ENCODE data around the gene TRIM38.
"Not testable (repeated sequence)": the region's sequence is repeated elsewhere in the genome, so short reads cannot be mapped to it uniquely, and the experiment has no call there.

Gene TRIM38

DNA sequence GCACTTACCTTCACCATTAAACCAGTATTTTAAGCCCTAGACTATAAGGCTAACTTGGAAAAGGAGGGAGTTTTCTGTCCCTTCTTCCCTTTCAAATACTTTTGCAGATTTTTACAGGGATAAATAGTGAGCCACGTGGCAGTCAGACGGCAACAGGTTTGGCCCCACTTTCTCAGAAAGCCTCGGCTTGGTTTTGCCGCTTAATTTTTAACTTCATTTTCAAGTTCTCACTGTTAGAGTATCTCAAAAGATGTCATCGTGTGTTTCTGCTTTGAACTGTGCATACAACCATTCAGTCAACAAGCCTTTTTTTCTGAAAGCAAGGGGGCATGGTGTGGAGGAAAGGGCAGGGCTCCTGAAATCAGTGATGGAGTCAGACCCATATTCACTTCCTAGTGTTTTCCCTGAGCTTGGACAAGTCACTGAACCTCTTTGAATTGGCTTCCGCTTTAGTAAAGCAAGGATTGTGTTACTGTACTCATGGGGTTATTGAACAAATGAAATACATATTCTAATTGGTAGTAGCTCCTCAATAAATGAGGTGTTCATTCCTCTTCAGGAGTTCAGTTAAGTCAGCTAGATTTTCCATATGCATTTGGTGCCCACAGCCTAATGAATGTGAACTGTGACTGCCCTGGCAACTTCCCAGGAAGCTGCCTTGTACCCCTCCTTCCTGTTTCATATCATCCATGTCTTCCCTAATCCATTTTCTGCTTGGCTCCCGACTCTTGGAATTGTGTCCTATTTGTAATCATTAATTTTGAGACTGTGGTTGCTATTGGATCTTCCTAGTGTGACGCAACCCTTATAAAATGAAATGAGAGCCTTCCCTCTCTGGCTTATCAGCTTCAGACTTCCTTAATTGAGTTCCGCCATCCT is 31.8 kb upstream of the TRIM38 start, which contains the start of gene SLC17A2:
SLC17A2 (minus strand) TSS at position 160 of the 879 bp plus-strand sequence. CDS start 4,895 bp downstream, outside the sequence.
- no peaks in the 10 kb centered on the region for H3K4me1 Mint-ChIP-seq (ENCODE audit: low read depth)
- H3K4me3 Mint-ChIP-seq: no peak within 1 kb of the TSS
- H3K36me3 Mint-ChIP-seq: peaks cover 2% of the 10 kb centered on the region
- no peaks in the 10 kb centered on the region for H3K9me3 Mint-ChIP-seq (ENCODE audit: low read depth)
- H3K27me3 Mint-ChIP-seq: peaks cover 1% of the 10 kb centered on the region
- H3K27ac Mint-ChIP-seq: no peak within 1 kb of the TSS

GRCh38 chr6:25931411-25931709 is 31.2 kb upstream of the TRIM38 start:
- Mint-ChIP-seq H3K27ac (no peak overlapping the region), H3K4me1 (ENCODE audit: low read depth) (no peaks in the 10 kb centered on the region)

GRCh38 chr6:25934156-25934555 is 28.4 kb upstream of the TRIM38 start:
- H3K27me3 Mint-ChIP-seq: peaks cover 1% of the 10 kb centered on the region
- H3K4me1 Mint-ChIP-seq (ENCODE audit: low read depth): no peaks in the 10 kb centered on the region
- H3K4me3 Mint-ChIP-seq: no peak overlapping the region
- no peaks in the 10 kb centered on the region for H3K9me3 Mint-ChIP-seq (ENCODE audit: low read depth)
- H3K36me3 Mint-ChIP-seq: peaks cover 2% of the 10 kb centered on the region
- no peak overlapping the region for H3K27ac Mint-ChIP-seq

More at GRCh38 chr6:25931411-25931709, 31.2 kb upstream of the TRIM38 start:
- Mint-ChIP-seq H3K4me3 (no peak overlapping the region), H3K36me3 (peaks cover 2% of the 10 kb centered on the region), H3K27me3 (peaks cover 1% of the 10 kb centered on the region), H3K9me3 (ENCODE audit: low read depth) (no peaks in the 10 kb centered on the region)

DNA sequence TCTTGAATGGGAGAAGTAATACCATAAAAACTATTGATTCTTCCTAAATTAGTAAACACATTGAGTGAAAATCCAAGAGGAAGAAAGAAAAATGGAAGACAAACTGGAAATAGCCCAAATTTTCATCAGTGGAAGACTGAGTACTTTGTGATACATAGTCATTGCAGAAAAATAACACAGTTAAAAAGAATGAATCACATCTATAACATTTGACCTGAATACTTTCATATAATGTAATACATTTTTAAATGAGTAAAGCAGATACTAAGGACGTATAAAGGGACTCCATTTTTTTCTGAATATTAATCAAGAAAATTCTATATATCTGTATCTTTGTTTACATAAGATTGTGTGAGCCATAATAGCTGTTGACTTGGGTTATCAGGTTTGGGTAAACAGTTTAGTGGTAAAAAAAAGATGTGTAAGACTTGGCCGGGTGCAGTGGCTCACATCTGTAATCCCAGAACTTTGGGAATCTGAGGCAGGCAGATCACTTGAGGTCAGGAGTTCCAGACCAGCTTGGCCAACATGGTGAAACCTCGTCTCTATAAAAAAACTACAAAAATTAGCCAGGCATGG is 27.8 kb upstream of the TRIM38 start:
- H3K4me3 Mint-ChIP-seq: no peak overlapping the region
- H3K27me3 Mint-ChIP-seq: peaks cover 1% of the 10 kb centered on the region
- H3K27ac Mint-ChIP-seq: no peak overlapping the region
- H3K9me3 Mint-ChIP-seq (ENCODE audit: low read depth): no peaks in the 10 kb centered on the region
- H3K4me1 Mint-ChIP-seq (ENCODE audit: low read depth): no peaks in the 10 kb centered on the region
- peaks cover 2% of the 10 kb centered on the region for H3K36me3 Mint-ChIP-seq

DNA sequence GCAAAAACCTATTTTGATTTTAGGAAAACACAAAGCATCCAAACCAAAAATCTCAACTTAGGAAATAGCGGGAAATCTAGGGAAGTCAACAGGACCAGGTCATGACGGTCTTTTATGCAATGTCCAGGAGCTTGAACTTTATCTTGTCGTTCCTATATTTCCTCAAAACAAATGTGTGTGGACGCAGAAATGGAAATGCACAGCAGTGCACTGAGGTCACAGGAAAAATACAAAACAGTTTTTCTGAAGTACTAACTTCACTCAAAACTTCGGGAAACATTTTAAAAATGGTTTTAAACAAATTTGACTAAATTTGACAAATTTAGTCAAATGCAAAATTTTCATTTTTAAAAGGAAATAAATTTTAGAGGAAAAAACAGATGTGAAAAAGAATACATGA is 26.6 kb upstream of the TRIM38 start:
- no peak overlapping the region for H3K4me3 Mint-ChIP-seq
- H3K27ac Mint-ChIP-seq: no peak overlapping the region
- H3K36me3 Mint-ChIP-seq: peaks cover 2% of the 10 kb centered on the region
- H3K9me3 Mint-ChIP-seq (ENCODE audit: low read depth): no peaks in the 10 kb centered on the region
- H3K4me1 Mint-ChIP-seq (ENCODE audit: low read depth): no peaks in the 10 kb centered on the region
- peaks cover 1% of the 10 kb centered on the region for H3K27me3 Mint-ChIP-seq

- Mint-ChIP-seq H3K27me3 (peaks cover 2% of the 10 kb centered on the region), H3K4me3 (no peak overlapping the region), H3K36me3 (no peaks in the 10 kb centered on the region), H3K9me3 (ENCODE audit: low read depth) (no peaks in the 10 kb centered on the region), H3K4me1 (ENCODE audit: low read depth) (no peaks in the 10 kb centered on the region), H3K27ac (no peak overlapping the region)
Observed at GRCh38 chr6:25939593-25939992, 23.0 kb upstream of the TRIM38 start.

- Mint-ChIP-seq H3K4me1 (ENCODE audit: low read depth) (peaks cover 13% of the 10 kb centered on the region), H3K4me3 (no peak overlapping the region), H3K36me3 (peaks cover 5% of the 10 kb centered on the region), H3K27ac (no peak overlapping the region), H3K27me3 (peaks cover 3% of the 10 kb centered on the region), H3K9me3 (ENCODE audit: low read depth) (peaks cover 9% of the 10 kb centered on the region)
Observed at GRCh38 chr6:25942561-25943147, 19.9 kb upstream of the TRIM38 start.

DNA sequence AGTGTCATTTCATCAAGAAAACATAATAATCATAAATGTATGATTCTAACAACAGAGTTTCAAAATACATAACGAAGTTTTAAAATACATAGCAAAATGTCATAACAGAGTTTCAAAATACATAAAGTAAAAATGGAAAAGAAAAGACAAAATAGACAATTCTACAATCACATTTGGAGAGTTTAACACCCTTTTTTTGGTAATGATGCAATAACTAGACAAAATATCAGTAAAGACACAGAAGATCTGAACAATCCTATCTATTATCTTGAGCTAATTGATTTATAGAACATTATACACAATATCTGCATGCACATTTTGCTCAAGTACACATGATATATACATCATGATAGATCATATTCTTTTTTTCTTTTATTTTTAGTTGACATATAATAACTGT is 18.7 kb upstream of the TRIM38 start:
- H3K27me3 Mint-ChIP-seq: peaks cover 3% of the 10 kb centered on the region
- H3K36me3 Mint-ChIP-seq: peaks cover 5% of the 10 kb centered on the region
- H3K27ac Mint-ChIP-seq: no peak overlapping the region
- peaks cover 9% of the 10 kb centered on the region for H3K9me3 Mint-ChIP-seq (ENCODE audit: low read depth)
- peaks cover 13% of the 10 kb centered on the region for H3K4me1 Mint-ChIP-seq (ENCODE audit: low read depth)
- H3K4me3 Mint-ChIP-seq: no peak overlapping the region

- peaks cover 13% of the 10 kb centered on the region for H3K4me1 Mint-ChIP-seq (ENCODE audit: low read depth)
- H3K27ac Mint-ChIP-seq: no peak overlapping the region
- H3K27me3 Mint-ChIP-seq: peaks cover 3% of the 10 kb centered on the region
- no peak overlapping the region for H3K4me3 Mint-ChIP-seq
- H3K36me3 Mint-ChIP-seq: peaks cover 5% of the 10 kb centered on the region
- peaks cover 9% of the 10 kb centered on the region for H3K9me3 Mint-ChIP-seq (ENCODE audit: low read depth)
Observed at GRCh38 chr6:25944688-25945574, 17.7 kb upstream of the TRIM38 start.

DNA sequence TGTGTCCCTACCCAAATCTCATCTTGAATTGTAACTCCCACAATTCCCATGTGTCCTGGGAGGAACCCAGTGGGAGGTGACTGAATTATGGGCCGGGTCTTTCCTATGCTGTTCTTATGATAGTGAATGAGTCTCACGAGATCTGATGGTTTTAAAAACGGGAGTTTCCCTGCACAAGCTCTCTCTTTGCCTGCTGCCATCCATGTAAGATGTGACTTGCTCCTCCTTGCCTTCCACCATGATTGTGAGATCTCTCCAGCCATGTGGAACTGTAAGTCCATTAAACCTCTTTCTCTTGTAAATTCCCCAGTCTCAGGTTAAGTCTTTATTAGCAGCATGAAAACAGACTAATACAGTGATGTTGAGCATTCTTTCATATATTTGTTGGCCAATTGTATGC is 16.9 kb upstream of the TRIM38 start:
- peaks cover 13% of the 10 kb centered on the region for H3K4me1 Mint-ChIP-seq (ENCODE audit: low read depth)
- H3K27ac Mint-ChIP-seq, H3K4me3 Mint-ChIP-seq, H3K36me3 Mint-ChIP-seq, H3K27me3 Mint-ChIP-seq: not testable (repeated sequence)
- H3K9me3 Mint-ChIP-seq (ENCODE audit: low read depth): peaks cover 14% of the 10 kb centered on the region

DNA sequence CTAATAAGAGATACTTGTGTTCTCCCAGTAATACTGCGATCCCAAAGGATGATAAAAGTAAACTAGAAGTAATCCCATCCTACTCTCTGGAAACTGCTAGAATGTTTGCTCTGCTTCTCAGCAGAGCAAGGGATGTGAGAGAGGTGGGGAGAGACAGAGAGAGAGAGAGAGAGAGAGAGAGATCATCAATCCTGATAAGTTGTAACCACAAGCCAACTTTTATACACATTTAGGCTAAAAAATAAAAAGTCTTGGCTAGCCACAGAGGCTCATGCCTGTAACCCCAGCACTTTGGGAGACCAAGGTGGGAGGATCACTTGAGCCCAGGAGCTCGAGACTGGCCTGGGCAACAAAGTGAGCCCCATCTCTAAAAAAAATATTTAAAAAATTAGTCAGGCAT is 16.0 kb upstream of the TRIM38 start:
- Mint-ChIP-seq H3K4me3 (no peak overlapping the region), H3K4me1 (ENCODE audit: low read depth) (peaks cover 13% of the 10 kb centered on the region), H3K27ac (no peak overlapping the region), H3K9me3 (ENCODE audit: low read depth) (peaks cover 14% of the 10 kb centered on the region), H3K36me3 (peaks cover 8% of the 10 kb centered on the region), H3K27me3 (peaks cover 5% of the 10 kb centered on the region)

DNA sequence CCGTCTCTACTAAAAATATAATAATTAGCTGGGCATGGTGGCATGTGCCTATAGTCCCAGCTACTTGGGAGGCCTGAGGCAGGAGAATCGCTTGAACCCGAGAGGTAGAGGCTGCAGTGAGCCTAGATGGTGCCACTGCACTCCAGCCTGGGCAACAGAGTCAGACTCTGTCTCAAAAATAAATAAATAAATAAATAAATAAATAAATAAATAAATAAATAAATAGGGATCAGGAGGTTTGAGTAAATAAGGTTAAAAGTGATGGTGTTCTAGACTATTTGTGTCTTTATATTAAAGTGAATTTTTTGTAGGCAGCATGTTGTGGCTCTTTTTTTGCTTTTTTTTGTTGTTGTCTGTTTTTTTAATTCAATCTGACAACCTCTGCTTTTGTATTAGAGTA is 15.1 kb upstream of the TRIM38 start:
- H3K27me3 Mint-ChIP-seq, H3K36me3 Mint-ChIP-seq, H3K27ac Mint-ChIP-seq, H3K4me3 Mint-ChIP-seq: not testable (repeated sequence)
- Mint-ChIP-seq H3K4me1 (ENCODE audit: low read depth) (peaks cover 13% of the 10 kb centered on the region), H3K9me3 (ENCODE audit: low read depth) (peaks cover 14% of the 10 kb centered on the region)

- H3K9me3 Mint-ChIP-seq (ENCODE audit: low read depth): peaks cover 14% of the 10 kb centered on the region
- H3K27ac Mint-ChIP-seq: no peak overlapping the region
- H3K4me1 Mint-ChIP-seq (ENCODE audit: low read depth): peaks cover 13% of the 10 kb centered on the region
- no peak overlapping the region for H3K4me3 Mint-ChIP-seq
- H3K36me3 Mint-ChIP-seq: peaks cover 8% of the 10 kb centered on the region
- peaks cover 2% of the 10 kb centered on the region for H3K27me3 Mint-ChIP-seq
Observed at GRCh38 chr6:25949695-25950094, 12.9 kb upstream of the TRIM38 start.

DNA sequence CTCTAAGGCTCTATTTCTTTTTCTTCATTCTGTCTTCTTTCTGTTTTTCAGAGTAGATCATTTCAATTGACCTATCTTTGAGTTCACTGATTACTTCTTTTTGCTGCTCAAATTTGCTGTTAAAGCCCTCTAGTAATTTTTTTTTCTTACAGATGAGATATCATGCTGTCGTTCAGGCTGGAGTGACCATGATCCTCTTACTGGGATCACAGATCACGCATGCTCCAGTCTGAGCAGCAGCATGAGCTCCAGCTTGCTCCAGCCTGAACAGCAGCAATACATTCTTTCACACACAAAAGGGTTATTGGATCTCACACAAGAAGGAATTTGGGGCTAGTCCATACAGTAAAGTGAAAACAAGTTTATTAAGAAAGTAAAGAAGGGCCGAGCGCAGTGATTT is 12.3 kb upstream of the TRIM38 start:
- Mint-ChIP-seq H3K4me1 (ENCODE audit: low read depth) (peaks cover 12% of the 10 kb centered on the region), H3K36me3 (peaks cover 8% of the 10 kb centered on the region), H3K27ac (no peak overlapping the region), H3K4me3 (no peak overlapping the region), H3K27me3 (peaks cover 2% of the 10 kb centered on the region), H3K9me3 (ENCODE audit: low read depth) (peaks cover 12% of the 10 kb centered on the region)
